ENCODE measurements around the gene NEURL1B.

DNA sequence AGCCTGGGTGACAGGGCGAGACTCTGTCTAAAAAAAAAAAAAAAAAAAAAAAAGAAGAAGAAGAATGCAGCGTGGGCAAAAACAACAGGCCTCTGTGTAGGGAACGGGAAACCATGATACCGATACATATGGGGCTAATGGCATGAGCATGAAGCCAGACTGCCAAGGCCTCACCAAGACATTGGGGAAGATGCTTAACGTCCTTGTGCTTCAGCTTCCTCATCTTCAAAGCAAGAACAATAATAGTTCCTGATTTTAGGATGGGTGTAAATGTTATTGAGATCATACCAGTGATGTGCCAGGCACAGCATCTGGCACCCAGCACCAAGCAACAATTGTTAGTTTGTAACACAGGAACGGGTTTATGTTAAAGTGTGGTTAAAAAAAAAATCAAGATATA lies 51.4 kb downstream of the NEURL1B start:
- no peak for TF ChIP-seq TAF1 (conservative IDR thresholded peaks at IDR 0.05)
- no peak for TF ChIP-seq CTCF (IDR thresholded peaks at IDR 0.05; ENCODE audit: low read depth, low read length, missing input control)
- TF ChIP-seq, protein P1, sequence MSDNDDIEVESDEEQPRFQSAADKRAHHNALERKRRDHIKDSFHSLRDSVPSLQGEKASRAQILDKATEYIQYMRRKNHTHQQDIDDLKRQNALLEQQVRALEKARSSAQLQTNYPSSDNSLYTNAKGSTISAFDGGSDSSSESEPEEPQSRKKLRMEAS (IDR thresholded peaks at IDR 0.05) = no peak
- TF ChIP-seq REST (IDR thresholded peaks at IDR 0.05) = no peak
- no peak for TF ChIP-seq RAD21 (IDR thresholded peaks at IDR 0.05)
- TF ChIP-seq, protein P2, sequence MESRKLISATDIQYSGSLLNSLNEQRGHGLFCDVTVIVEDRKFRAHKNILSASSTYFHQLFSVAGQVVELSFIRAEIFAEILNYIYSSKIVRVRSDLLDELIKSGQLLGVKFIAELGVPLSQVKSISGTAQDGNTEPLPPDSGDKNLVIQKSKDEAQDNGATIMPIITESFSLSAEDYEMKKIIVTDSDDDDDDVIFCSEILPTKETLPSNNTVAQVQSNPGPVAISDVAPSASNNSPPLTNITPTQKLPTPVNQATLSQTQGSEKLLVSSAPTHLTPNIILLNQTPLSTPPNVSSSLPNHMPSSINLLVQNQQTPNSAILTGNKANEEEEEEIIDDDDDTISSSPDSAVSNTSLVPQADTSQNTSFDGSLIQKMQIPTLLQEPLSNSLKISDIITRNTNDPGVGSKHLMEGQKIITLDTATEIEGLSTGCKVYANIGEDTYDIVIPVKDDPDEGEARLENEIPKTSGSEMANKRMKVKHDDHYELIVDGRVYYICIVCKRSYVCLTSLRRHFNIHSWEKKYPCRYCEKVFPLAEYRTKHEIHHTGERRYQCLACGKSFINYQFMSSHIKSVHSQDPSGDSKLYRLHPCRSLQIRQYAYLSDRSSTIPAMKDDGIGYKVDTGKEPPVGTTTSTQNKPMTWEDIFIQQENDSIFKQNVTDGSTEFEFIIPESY (IDR thresholded peaks at IDR 0.05) = no peak
- no peak for TF ChIP-seq JUND (IDR thresholded peaks at IDR 0.05)
